Fibroblast of the conjunctiva (primary cell): ENCODE data around the gene SAFB.

Experiments
- DNase-seq: peaks from one replicate; pipeline ENCODE4 v3.0.0-alpha.2; 2010; ENCODE audit warnings: low read depth

The SAFB gene

DNA sequence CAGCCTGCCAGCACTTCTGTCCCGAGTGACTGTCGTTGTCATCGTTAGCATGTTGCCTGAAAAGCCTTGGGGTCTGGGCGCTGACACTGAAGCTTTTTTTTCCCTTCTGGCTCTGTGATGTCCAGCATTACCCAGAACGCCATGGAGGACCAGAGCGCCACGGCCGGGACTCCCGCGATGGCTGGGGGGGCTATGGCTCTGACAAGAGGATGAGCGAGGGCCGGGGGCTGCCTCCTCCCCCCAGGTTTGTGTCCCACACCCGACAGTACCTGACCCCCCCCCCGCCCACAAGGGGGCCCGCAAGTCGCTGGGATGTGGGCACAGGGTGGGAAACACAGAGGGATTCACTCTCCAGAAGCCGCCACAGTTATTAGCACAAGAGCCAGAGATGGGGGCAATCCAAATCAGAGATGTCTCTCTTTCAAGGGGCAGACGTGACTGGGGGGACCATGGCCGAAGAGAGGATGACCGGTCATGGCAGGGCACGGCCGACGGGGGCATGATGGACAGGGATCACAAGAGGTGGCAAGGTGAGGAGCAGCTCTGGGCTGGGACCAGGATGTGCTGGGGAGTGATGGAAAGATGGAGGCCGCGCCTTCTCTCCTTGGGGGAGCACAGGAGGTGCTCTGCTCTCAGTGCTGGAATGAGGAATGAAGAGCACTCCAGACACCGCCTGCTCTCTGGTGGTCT, 44.2 kb downstream of the SAFB start:
- DNase-seq: no peak

DNA sequence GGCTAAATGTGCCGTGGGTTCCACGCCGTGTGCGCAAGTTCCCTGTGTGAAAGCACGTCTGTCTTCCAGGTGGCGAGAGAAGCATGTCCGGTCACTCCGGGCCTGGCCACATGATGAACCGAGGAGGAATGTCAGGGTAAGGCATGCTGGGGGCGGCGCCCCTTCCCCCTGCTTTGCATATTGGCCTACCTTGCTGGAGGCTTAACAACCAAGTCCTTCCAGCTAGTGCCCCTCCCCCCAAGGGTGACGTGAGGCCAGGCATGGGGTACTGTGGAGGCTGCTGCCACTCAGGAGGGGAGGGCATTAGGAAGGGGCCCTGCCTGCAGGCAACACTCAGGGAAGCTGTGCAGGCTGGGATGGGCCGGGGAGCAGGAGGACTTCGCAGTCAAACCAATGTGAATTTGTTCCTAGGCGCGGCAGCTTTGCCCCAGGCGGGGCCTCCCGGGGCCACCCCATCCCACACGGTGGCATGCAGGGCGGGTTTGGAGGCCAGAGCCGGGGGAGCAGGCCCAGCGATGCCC, 44.9 kb downstream of the SAFB start:
- DNase-seq: no peak

GRCh38 chr19:5669212-5669611, 46.3 kb downstream of the SAFB start:
- no peak for DNase-seq

- DNase-seq: no peak
Measured at GRCh38 chr19:5671600-5671999, 48.7 kb downstream of the SAFB start.

- DNase-seq: no peak
Measured at GRCh38 chr19:5672708-5673459, 50.0 kb downstream of the SAFB start.

DNA sequence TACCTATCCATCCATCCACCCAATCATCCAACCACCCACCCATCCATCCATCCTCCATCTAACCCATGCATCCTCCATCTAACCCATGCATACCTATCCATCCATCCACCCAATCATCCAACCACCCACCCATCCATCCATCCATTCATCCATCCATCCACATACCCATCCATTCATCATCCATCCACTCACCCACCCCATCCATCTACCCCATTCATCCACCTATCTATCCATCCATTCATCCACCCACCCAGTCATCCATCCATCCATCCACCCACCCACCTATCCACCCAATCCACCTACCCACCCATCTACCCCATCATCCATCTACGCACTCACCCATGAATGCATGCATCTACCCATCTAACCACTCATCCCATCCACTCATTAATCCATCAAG, 50.9 kb downstream of the SAFB start:
- DNase-seq: no peak

- DNase-seq: no peak
Measured at GRCh38 chr19:5674714-5675113, 51.8 kb downstream of the SAFB start.

DNA sequence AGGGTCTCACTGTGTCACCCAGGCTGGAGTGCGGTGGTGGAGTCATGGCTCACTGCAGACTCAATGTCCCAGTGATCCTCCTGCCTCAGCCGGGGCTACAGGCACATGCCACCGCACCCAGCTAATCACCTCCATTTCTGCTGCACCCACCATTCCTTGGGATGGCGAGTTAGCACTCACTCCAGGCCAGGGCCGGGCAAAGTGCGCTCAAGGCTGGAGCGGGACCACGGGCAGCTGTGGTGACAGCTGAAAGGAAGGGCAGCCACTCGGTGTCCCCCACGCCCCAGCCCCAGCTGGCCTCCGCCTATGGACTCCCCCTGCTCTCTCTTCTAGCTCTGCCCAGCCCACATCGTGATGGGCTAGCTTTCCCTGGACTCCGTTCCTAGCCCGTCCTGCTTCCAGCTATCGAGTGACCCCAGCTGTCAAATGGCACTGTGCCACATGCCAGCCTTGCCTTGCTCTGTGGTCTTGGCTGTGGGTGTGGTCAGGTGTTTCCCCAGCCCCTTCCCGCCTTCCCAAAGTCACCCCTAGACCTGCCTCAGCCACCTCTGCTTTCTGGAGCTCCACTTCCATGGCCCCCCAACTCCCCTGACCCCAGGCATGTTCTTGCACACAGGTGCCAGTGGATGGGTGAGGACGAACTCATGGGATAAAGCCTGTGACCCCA, 53.4 kb downstream of the SAFB start:
- DNase-seq: no peak

- no peak for DNase-seq
Measured at GRCh38 chr19:5676772-5677105, 53.9 kb downstream of the SAFB start.

DNA sequence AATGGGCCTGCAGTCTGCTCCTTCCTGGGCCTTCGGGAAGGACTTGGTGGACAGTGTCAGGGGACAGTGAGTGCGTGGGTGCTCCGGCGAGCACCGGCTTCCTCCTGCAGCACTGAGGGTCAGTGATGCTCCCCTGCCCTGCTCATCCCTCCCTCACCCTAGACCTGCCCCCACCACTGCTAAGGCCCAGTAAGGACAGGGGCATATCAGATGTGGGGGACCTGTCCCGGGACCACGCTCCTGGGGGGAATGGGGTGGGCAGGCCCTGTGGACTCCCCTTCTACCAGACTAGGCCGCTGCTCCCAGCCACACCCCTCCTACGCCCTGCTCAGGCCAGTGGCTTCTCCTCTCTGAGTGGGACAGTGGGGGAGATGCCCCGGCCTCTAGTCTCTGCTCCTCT, 54.3 kb downstream of the SAFB start:
- no peak for DNase-seq

GRCh38 chr19:5677580-5677979, 54.7 kb downstream of the SAFB start:
- no peak for DNase-seq

GRCh38 chr19:5678071-5678718, 55.3 kb downstream of the SAFB start:
- no peak for DNase-seq

- no peak for DNase-seq
Measured at GRCh38 chr19:5679289-5680083, 56.6 kb downstream of the SAFB start.

- DNase-seq: no peak
Measured at GRCh38 chr19:5680084-5680436, 57.2 kb downstream of the SAFB start.

GRCh38 chr19:5680437-5681368, 57.8 kb downstream of the SAFB start, which contains the start of the genes HSD11B1L and MICOS13:
TSS of gene HSD11B1L (plus strand) at chr19:5681027. CDS start at chr19:5684833, 3,806 bp downstream.
TSS of gene MICOS13 (minus strand) at chr19:5680516. CDS start at chr19:5680486, 30 bp downstream.
- DNase-seq: peak; percentile 98

GRCh38 chr19:5681391-5682106, 58.7 kb downstream of the SAFB start:
- DNase-seq: no peak

DNA sequence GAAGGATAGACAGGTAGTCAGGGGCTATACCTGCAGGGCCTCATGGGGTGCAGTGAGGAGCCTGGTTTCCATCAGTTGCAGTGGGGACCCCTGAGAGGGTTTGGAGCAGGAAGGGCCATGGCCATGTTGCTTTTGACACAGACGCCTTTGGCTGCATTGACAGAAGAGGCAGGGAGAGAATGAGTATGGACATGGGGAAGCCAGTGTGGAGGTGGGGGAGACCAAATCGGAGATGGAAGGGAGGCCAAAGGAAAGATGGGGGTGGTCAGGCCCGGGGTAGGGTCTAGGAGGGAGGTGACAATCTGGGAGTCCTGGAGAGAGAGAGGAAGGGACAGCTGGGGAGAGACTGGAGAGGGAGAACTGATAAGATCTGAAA, 59.2 kb downstream of the SAFB start:
- no peak for DNase-seq

- no peak for DNase-seq
Measured at GRCh38 chr19:5683177-5683886, 60.4 kb downstream of the SAFB start.
